Measurements from ENCODE around the gene RPL3. TPM values are rescaled to one million over a fixed set of nuclear protein-coding genes. Genes with fewer than 3 reads are reported as not detected.
"Not testable (repeated sequence)": the region's sequence is repeated elsewhere in the genome, so short reads cannot be mapped to it uniquely, and the experiment has no call there.

Gene RPL3
- polyA plus RNA-seq, 1 donor = 2,722 TPM

- no peak for DNase-seq
Measured at GRCh38 chr22:39356464-39356863, 37.0 kb upstream of the RPL3 start.

GRCh38 chr22:39355805-39356204, 36.4 kb upstream of the RPL3 start:
- DNase-seq = not testable (repeated sequence)

GRCh38 chr22:39355080-39355479, 35.7 kb upstream of the RPL3 start:
- DNase-seq = no peak

- no peak for DNase-seq
Measured at GRCh38 chr22:39353346-39353745, 33.9 kb upstream of the RPL3 start.

- no peak for DNase-seq
Measured at GRCh38 chr22:39352306-39352891, 33.0 kb upstream of the RPL3 start.

- no peak for DNase-seq
Measured at GRCh38 chr22:39351689-39352214, 32.3 kb upstream of the RPL3 start.

GRCh38 chr22:39350757-39351688, 31.6 kb upstream of the RPL3 start:
- no peak for DNase-seq

GRCh38 chr22:39349967-39350726, 30.7 kb upstream of the RPL3 start, which contains the start of gene SYNGR1:
TSS of gene SYNGR1 (plus strand) at chr22:39349991. CDS start at chr22:39350011, 20 bp downstream.
- no peak for DNase-seq

- DNase-seq = no peak
Measured at GRCh38 chr22:39349506-39349966, 30.1 kb upstream of the RPL3 start.

- DNase-seq = no peak
Measured at GRCh38 chr22:39348909-39349505, 29.6 kb upstream of the RPL3 start.

GRCh38 chr22:39345231-39345630, 25.8 kb upstream of the RPL3 start:
- no peak for DNase-seq

GRCh38 chr22:39344046-39344390, 24.6 kb upstream of the RPL3 start:
- DNase-seq = no peak

GRCh38 chr22:39343259-39344045, 24.0 kb upstream of the RPL3 start:
- peak; percentile 69 for DNase-seq

- no peak for DNase-seq
Measured at GRCh38 chr22:39341179-39341578, 21.8 kb upstream of the RPL3 start.

- not testable (repeated sequence) for DNase-seq
Measured at GRCh38 chr22:39339775-39340174, 20.4 kb upstream of the RPL3 start.

- no peak for DNase-seq
Measured at GRCh38 chr22:39336411-39336810, 17.0 kb upstream of the RPL3 start.

GRCh38 chr22:39332441-39333064, 13.1 kb upstream of the RPL3 start:
- DNase-seq = no peak

GRCh38 chr22:39330553-39330952, 11.1 kb upstream of the RPL3 start:
- DNase-seq = not testable (repeated sequence)

- no peak for DNase-seq
Measured at GRCh38 chr22:39327995-39328754, 8.8 kb upstream of the RPL3 start.

- DNase-seq = no peak
Measured at GRCh38 chr22:39325392-39325932, 6.0 kb upstream of the RPL3 start.

Data from left kidney (tissue), 2 donors.